ENCODE results near the gene CDPF1. TPM values are rescaled to one million over a fixed set of nuclear protein-coding genes. Genes with fewer than 3 reads are reported as not detected.

CDPF1 gene
- total RNA-seq, 3 donors from 2014 or later: 7.5 to 16.6 (median 13.3) TPM

- H3K27me3 ChIP-seq: no peaks in the 10 kb centered on the region
- intact Hi-C loops (cut with DNase I; ENCODE audit: low total_unique reads): no loop called here
- TF ChIP-seq POLR2AphosphoS5 (IDR thresholded peaks at IDR 0.05) (no peak), POLR2A (IDR thresholded peaks at IDR 0.05) (no peak)
- TF ChIP-seq, protein P1, sequence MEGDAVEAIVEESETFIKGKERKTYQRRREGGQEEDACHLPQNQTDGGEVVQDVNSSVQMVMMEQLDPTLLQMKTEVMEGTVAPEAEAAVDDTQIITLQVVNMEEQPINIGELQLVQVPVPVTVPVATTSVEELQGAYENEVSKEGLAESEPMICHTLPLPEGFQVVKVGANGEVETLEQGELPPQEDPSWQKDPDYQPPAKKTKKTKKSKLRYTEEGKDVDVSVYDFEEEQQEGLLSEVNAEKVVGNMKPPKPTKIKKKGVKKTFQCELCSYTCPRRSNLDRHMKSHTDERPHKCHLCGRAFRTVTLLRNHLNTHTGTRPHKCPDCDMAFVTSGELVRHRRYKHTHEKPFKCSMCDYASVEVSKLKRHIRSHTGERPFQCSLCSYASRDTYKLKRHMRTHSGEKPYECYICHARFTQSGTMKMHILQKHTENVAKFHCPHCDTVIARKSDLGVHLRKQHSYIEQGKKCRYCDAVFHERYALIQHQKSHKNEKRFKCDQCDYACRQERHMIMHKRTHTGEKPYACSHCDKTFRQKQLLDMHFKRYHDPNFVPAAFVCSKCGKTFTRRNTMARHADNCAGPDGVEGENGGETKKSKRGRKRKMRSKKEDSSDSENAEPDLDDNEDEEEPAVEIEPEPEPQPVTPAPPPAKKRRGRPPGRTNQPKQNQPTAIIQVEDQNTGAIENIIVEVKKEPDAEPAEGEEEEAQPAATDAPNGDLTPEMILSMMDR (IDR thresholded peaks at IDR 0.05): no peak
- no peaks in the 10 kb centered on the region for H3K4me1 ChIP-seq
- H3K36me3 ChIP-seq: peaks cover 10% of the 10 kb centered on the region
- DNase-seq (ENCODE audit: low spot score in 2 of 2): no peak
- no peak overlapping the region for H3K27ac ChIP-seq
- no peak overlapping the region for H3K4me3 ChIP-seq
- no peaks in the 10 kb centered on the region for H3K9me3 ChIP-seq
These were observed 31.0 kb upstream of the CDPF1 start for GRCh38 chr22:46280999-46281623.

GRCh38 chr22:46280063-46280817 is 30.1 kb upstream of the CDPF1 start:
- intact Hi-C loops (cut with DNase I; ENCODE audit: low total_unique reads): no loop called here
- Histone ChIP-seq H3K27me3 (no peaks in the 10 kb centered on the region), H3K9me3 (no peaks in the 10 kb centered on the region), H3K36me3 (peaks cover 10% of the 10 kb centered on the region), H3K4me1 (no peaks in the 10 kb centered on the region), H3K27ac (no peak overlapping the region), H3K4me3 (no peak overlapping the region)
- TF ChIP-seq POLR2A (IDR thresholded peaks at IDR 0.05): no peak
- no peak for TF ChIP-seq POLR2AphosphoS5 (IDR thresholded peaks at IDR 0.05)
- TF ChIP-seq, protein P1 (IDR thresholded peaks at IDR 0.05): no peak
- DNase-seq (ENCODE audit: low spot score in 2 of 2): no peak

DNA sequence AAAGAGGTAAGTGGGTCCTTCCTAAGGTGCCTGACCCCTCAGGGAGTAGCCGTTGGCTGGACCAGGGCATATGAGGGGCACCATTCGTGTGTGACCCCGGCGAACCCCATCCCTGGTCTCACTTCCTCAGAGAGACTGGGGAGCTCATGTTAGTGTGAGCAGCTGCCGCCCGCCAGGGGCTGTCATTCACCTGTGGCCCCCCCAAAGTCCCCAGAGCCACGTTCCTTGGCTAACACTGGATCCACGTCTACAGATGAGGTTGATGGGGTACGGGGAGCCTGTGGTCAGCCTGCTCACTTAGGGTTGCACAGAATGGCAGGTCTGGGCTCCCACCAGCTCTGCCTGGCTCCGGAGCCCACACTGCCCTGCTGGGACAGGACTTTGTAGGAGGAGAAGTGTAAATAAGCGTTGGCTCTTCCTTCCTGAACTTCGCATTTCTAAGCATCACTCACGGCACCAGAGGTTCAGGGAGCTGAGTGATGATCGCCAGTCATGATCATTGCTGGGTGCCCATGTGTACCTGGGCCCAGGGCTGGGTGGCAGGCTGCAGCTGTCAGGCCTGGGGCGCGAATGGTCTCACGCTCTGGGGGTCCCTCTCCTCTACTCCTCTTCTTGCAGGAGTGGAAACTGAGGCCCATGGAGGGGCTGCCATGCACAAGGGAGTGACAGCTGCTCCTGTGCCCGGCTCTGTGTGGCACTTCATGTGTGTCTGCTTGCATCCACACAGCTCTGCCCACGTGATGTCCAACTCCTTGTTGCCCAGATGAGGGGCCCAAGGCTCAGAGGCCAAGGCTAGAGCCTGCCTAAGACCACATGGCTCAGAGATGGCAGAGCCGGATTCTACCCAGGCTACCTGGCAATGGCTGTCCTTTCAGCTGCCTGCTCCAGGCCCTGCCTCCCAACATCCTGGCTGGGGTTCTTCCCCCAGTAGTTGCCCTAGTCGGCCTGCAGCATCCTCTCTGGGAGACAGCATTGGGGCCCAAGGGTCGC is 28.9 kb upstream of the CDPF1 start:
- H3K36me3 ChIP-seq: peaks cover 10% of the 10 kb centered on the region

DNA sequence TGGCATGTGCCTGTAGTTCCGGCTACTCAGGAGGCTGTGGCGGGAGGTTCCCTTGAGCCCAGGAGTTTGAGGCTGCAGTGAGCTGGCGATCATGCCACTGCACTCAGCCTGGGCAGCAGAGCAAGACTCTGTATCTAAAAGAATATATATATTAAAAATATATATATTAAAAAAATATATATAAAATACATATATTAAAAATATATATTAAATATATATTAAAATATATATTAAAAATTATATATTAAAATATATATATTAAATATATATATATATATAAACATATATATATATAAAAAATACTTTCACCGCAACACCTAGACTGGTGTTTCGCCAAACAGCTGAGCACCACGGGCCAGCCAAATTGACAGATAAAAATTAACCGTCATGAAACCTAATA is 26.5 kb upstream of the CDPF1 start:
- Histone ChIP-seq H3K36me3 (peaks cover 10% of the 10 kb centered on the region), H3K4me3 (no peak overlapping the region), H3K27me3 (no peaks in the 10 kb centered on the region), H3K27ac (no peak overlapping the region), H3K4me1 (no peaks in the 10 kb centered on the region), H3K9me3 (no peaks in the 10 kb centered on the region)
- no peak for DNase-seq (ENCODE audit: low spot score in 2 of 2)
- TF ChIP-seq POLR2AphosphoS5 (IDR thresholded peaks at IDR 0.05): no peak
- TF ChIP-seq, protein P1 (IDR thresholded peaks at IDR 0.05): no peak
- TF ChIP-seq POLR2A (IDR thresholded peaks at IDR 0.05): no peak
- intact Hi-C loops (cut with DNase I; ENCODE audit: low total_unique reads): no loop called here

More for the DNA sequence above, 28.9 kb upstream of the CDPF1 start:
- Histone ChIP-seq H3K9me3 (no peaks in the 10 kb centered on the region), H3K4me3 (no peak overlapping the region), H3K27ac (no peak overlapping the region), H3K27me3 (no peaks in the 10 kb centered on the region), H3K4me1 (no peaks in the 10 kb centered on the region)
- intact Hi-C loops (cut with DNase I; ENCODE audit: low total_unique reads): no loop called here
- no peak for DNase-seq (ENCODE audit: low spot score in 2 of 2)
- TF ChIP-seq POLR2A (IDR thresholded peaks at IDR 0.05) (no peak), POLR2AphosphoS5 (IDR thresholded peaks at IDR 0.05) (no peak)
- TF ChIP-seq, protein P1 (IDR thresholded peaks at IDR 0.05): no peak
